Mucosa of rectum (tissue), 2 donors: ENCODE results near the gene CCDC92B.

Experiments
- H3K27ac ChIP-seq, 2 donors: one replicate each; pipeline ENCODE4 v1.7.0; 2013; ENCODE audit warnings: inconsistent platforms in 2 of 2, low read depth in 2 of 2, low read length in 2 of 2
- H3K27me3 ChIP-seq, 2 donors: one replicate each; pipeline ENCODE4 v1.7.0; 2013; ENCODE audit warnings: low read length in 2 of 2; ENCODE audit not compliant: control insufficient read depth in 2 of 2, insufficient read depth in 2 of 2
- H3K36me3 ChIP-seq, 2 donors: one replicate each; pipeline ENCODE4 v1.7.0; 2013; ENCODE audit warnings: low read length in 2 of 2; ENCODE audit not compliant: control insufficient read depth in 2 of 2, insufficient read depth in 2 of 2
- H3K4me1 ChIP-seq, 2 donors: one replicate each; pipeline ENCODE4 v1.7.0; 2013; ENCODE audit warnings: low read length in 2 of 2, mild to moderate bottlenecking in 1 of 2; ENCODE audit not compliant: control insufficient read depth in 2 of 2, insufficient read depth in 2 of 2
- H3K4me3 ChIP-seq, 2 donors: one replicate each; pipeline ENCODE4 v1.7.0; 2013; ENCODE audit warnings: low read length in 2 of 2
- H3K9ac ChIP-seq, 2 donors: one replicate each; pipeline ENCODE4 v1.7.0; 2013; ENCODE audit warnings: low read length in 2 of 2, low read depth in 1 of 2, mild to moderate bottlenecking in 1 of 2
- H3K9me3 ChIP-seq, 2 donors: one replicate each; pipeline ENCODE4 v1.7.0; 2013; ENCODE audit warnings: low read length in 2 of 2; ENCODE audit not compliant: control insufficient read depth in 2 of 2
- donor health status: healthy.
- donor health status: Normal muscosa, but diverticular disease.

The CCDC92B gene

DNA sequence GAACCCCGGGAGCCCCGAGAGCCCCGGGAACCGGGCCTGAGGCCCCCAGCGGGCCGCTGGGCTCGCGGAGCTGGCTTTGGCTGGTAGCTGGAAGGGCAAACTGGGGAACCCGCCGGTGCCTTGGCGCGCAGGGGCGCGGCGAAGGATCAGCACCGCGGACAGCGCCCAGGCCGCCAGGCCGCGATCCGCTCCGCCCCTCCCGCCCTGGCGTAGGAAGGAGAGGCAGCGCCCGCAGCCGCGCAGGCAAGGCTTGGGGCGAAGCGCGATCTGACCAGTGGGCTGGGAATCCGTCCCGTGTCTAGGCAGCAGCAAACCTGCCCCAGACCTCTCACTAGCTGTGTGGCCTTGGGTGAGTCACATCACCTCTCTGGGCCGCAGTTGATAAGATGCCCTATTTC, 331 bp upstream of the CCDC92B start:
- no peaks in the 10 kb centered on the region for H3K4me1 ChIP-seq
- H3K9me3 ChIP-seq: no peaks in the 10 kb centered on the region
- H3K9ac ChIP-seq: no peak overlapping the region
- H3K27ac ChIP-seq: no peak overlapping the region
- peaks cover 19 to 26% of the 10 kb centered on the region in 2 donors for H3K27me3 ChIP-seq
- H3K4me3 ChIP-seq: no peak overlapping the region
- no peaks in the 10 kb centered on the region for H3K36me3 ChIP-seq

- H3K27me3 ChIP-seq: peaks cover 26 to 29% of the 10 kb centered on the region in 2 donors
- no peak overlapping the region for H3K4me3 ChIP-seq
- no peaks in the 10 kb centered on the region for H3K36me3 ChIP-seq
- no peaks in the 10 kb centered on the region for H3K4me1 ChIP-seq
- H3K27ac ChIP-seq: no peak overlapping the region
- H3K9ac ChIP-seq: no peak overlapping the region
- H3K9me3 ChIP-seq: no peaks in the 10 kb centered on the region
These were observed 4.0 kb downstream of the CCDC92B start for GRCh38 chr17:2745317-2746037.

- H3K36me3 ChIP-seq: no peaks in the 10 kb centered on the region
- H3K27ac ChIP-seq: no peak overlapping the region
- H3K9ac ChIP-seq: no peak overlapping the region
- H3K4me3 ChIP-seq: no peak overlapping the region
- H3K4me1 ChIP-seq: no peaks in the 10 kb centered on the region
- H3K9me3 ChIP-seq: no peaks in the 10 kb centered on the region
- H3K27me3 ChIP-seq: peaks cover 0 to 3% of the 10 kb centered on the region in 2 donors
These were observed 11.8 kb downstream of the CCDC92B start for GRCh38 chr17:2737693-2738092.

- Histone ChIP-seq H3K9me3 (no peaks in the 10 kb centered on the region), H3K27ac (no peak overlapping the region), H3K4me3 (no peak overlapping the region), H3K27me3 (no peaks in the 10 kb centered on the region), H3K4me1 (no peaks in the 10 kb centered on the region), H3K9ac (no peak overlapping the region), H3K36me3 (no peaks in the 10 kb centered on the region)
These were observed 12.5 kb downstream of the CCDC92B start for GRCh38 chr17:2736956-2737355.

GRCh38 chr17:2735896-2736295, 13.6 kb downstream of the CCDC92B start:
- Histone ChIP-seq H3K9me3 (no peaks in the 10 kb centered on the region), H3K9ac (no peak overlapping the region), H3K4me3 (no peak overlapping the region), H3K27ac (no peak overlapping the region), H3K4me1 (no peaks in the 10 kb centered on the region), H3K27me3 (no peaks in the 10 kb centered on the region), H3K36me3 (no peaks in the 10 kb centered on the region)

DNA sequence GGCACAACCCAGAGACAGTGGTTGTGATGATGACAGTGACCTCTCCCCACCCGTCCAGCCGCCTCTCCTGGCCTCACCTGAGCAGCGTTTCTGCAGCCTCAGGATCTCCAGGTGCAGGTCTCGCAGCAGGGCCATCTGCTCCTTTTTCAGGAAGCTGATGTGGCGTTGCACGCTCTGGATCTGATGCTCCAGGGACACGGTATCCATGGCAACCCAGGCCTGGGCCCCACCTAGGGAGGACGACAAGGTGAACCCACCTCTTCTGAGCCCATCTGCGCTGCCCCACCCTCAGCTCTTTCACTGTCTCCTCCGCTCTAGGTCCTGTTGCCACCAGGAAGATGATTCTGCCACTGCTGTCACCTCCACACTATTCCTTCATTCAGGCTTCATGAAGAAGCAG, 14.5 kb downstream of the CCDC92B start:
- H3K27ac ChIP-seq: no peak overlapping the region

GRCh38 chr17:2731807-2732206, 17.6 kb downstream of the CCDC92B start:
- Histone ChIP-seq H3K4me3 (no peak overlapping the region), H3K9me3 (no peaks in the 10 kb centered on the region), H3K27me3 (no peaks in the 10 kb centered on the region), H3K36me3 (no peaks in the 10 kb centered on the region), H3K9ac (no peak overlapping the region), H3K27ac (no peak overlapping the region), H3K4me1 (no peaks in the 10 kb centered on the region)

More for the DNA sequence above, 14.5 kb downstream of the CCDC92B start:
- no peak overlapping the region for H3K9ac ChIP-seq
- no peaks in the 10 kb centered on the region for H3K36me3 ChIP-seq
- H3K4me3 ChIP-seq: no peak overlapping the region
- H3K4me1 ChIP-seq: no peaks in the 10 kb centered on the region
- no peaks in the 10 kb centered on the region for H3K27me3 ChIP-seq
- H3K9me3 ChIP-seq: no peaks in the 10 kb centered on the region

GRCh38 chr17:2730764-2731353, 18.6 kb downstream of the CCDC92B start:
- no peak overlapping the region for H3K27ac ChIP-seq
- no peak overlapping the region for H3K4me3 ChIP-seq
- no peaks in the 10 kb centered on the region for H3K36me3 ChIP-seq
- H3K9me3 ChIP-seq: no peaks in the 10 kb centered on the region
- no peaks in the 10 kb centered on the region for H3K27me3 ChIP-seq
- H3K9ac ChIP-seq: no peak overlapping the region
- H3K4me1 ChIP-seq: no peaks in the 10 kb centered on the region

DNA sequence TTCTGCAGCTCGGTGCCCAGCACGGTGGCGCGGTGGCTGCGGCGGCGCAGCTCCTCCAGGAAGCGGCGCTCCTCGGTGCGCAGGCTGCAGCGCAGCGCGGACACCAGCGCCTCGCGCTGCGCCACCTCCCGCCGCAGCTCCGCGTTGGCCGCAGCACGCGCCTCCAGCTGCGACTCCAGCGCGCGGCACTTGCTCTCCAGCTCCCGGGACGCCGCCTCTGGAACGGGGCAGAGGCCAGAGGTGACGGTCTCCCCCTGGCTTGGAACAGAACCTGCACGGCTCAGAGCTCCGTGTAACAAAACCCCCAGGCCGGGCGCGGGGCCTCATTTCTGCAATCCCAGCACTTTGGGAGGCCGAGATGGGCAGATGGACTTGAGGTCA, 24.7 kb downstream of the CCDC92B start:
- Histone ChIP-seq H3K4me1 (peaks cover 0 to 7% of the 10 kb centered on the region in 2 donors), H3K4me3 (peak overlapping the region in 1 of 2 donors; percentile 30), H3K36me3 (no peaks in the 10 kb centered on the region), H3K27me3 (peaks cover 0 to 4% of the 10 kb centered on the region in 2 donors), H3K9me3 (no peaks in the 10 kb centered on the region), H3K27ac (peak overlapping the region; percentile 22 to 32), H3K9ac (peak overlapping the region in 1 of 2 donors; percentile 43)

- Histone ChIP-seq H3K27ac (peak overlapping the region; percentile 82 to 84), H3K4me3 (peak overlapping the region; percentile 35 to 41), H3K36me3 (no peaks in the 10 kb centered on the region), H3K9me3 (no peaks in the 10 kb centered on the region), H3K27me3 (peaks cover 0 to 4% of the 10 kb centered on the region in 2 donors), H3K4me1 (peaks cover 0 to 7% of the 10 kb centered on the region in 2 donors), H3K9ac (peak overlapping the region in 1 of 2 donors; percentile 43)
These were observed 25.3 kb downstream of the CCDC92B start for GRCh38 chr17:2723997-2724783.
